ENCODE results near the gene C1QTNF8.
"Not testable (repeated sequence)": the region's sequence is repeated elsewhere in the genome, so short reads cannot be mapped to it uniquely, and the experiment has no call there.

C1QTNF8 gene

DNA sequence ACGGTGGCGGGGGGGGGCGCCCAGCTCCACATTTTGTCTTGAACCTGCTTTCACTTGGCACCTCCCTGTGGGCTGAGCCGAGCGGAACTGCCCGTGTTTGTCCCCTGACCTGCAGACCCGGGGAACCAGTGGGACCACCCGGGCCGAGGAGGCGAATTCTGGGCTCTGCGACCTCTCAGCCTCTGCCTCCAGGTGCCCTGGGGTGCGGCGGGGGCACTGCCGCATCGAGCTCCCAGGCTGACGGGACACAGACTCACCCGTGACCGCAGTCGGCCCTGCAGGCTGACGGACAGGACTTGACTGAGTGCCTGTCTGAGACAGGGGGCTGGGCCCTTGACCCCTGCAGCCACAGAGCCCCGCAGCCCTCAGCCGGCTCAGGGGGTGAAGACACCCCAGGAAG lies 11.1 kb upstream of the C1QTNF8 start:
- no peak for DNase-seq

DNA sequence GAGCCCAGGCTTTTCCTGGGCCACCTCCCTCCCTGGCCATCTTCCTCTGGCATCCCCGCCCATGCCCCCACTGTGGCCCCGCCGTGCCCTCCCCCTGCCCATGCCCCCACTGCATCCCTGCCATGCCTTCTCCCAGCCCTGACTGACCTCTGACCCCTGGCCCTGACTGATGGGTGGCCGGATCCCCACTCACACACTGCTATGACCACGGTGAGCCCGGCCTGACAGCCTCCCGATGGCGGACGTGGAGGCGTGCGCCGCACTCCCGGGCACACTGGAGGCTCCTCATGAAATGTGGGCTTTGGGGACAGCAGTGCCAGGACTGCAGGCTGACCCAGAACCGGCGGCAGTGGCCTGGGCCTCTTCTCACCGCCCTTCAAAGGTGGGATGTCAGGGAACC lies 10.6 kb upstream of the C1QTNF8 start:
- DNase-seq = no peak

DNA sequence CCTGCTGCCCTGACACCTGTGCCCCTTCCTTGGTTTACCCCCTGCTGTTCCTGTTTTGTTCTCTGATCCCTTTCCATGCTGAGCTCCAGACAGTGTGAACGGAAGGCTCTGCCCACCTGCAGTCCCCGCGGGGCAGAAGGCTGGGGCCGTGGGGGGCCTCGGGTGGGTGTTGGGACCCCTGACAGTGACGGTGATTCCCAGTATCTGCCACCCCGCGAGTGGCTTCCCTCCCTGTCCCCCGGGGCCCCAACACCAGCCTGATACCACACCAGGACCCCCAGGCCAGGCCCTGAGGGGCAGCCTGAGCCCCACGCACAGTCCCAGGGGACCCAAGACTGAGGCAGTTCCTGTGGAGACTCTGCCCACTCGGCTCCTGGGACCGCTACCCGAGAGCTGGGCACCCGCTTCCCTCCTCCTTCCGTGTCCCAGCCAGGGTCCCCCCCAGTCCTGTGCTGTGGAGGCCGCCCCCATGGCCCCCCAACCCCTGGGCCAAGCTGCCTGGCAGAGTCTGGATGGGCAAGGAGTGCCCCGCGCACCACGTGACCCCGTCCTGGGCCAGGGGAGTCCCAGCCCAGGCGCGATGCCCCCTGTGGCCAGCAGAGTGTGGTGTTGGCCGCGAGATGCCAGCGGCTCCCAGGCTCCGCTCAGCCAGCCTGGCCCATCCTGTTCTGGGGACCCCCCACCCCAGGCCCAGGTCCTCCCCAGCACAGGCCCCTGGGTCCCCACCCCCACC lies 10.0 kb upstream of the C1QTNF8 start:
- DNase-seq = no peak

DNA sequence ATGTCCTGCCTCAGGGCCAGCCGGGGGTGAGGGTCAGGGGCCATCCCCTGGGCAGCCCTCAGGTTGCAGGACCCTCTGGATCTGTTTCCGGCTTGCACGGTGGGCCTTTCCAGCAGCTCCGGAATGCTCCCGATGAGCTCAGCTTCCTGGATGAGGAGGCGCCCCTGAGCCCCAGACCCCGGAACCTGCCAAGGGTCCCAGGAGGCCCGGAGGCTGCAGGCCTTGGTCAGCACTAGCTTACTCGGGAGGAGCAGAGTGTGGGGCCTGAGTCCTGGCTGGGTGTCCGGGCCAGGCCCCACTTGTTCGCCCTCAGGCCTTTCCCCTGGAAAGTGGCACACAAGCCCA lies 7.6 kb upstream of the C1QTNF8 start:
- DNase-seq = no peak

DNA sequence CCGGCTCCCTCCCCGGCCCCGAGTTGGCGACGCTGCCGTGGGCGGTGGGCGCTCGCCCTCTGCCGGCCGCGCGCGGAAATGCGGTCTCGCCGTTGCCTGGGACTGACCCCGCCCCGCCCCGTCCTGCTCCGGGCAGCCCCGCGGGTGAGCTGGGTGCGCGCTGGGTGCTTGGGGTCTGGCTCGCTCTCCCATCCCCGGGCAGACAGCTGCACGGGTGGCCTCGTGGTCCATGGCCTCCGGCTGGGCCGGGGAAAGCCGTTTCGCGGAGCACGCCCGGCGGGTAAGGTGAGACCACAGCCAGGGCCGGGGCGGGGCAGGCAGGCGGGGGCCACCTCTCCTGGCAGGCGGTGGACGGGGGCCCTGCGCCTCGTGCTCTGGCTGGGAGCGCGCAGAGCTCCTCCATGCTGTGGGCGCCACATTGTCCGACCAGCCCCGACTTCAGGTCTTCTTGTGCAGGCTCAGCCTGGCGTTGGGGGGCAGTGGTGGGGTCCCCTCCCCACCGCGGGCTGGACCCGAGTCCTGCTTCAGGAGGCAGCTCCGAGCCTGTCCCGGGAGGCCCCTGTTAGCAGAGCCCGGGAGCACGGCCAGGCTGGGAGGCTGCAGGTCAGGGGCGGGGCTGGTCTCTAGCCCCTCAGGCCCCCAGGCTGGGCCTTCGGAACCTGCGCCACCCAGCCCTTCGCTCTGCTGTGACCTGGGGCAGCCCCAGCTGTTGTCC lies 7.0 kb upstream of the C1QTNF8 start:
- no peak for DNase-seq

DNA sequence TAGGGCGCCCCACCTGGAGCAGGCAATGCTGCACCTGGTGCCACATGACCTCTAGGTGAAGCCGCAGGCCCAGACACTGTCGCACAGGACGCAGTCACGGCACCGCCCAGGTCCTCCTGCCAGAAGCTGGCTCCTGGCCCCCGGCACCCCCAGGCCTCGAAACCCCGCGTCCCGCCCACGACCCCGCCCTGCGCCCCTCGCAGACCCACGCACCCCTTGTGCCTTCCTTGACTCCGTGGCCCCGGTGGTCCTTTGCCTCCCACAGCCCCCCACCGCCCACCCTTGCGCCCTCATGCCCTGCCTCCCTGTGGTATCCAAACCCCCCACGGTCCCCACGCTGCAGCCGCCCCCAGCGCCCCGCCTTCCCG lies 6.3 kb upstream of the C1QTNF8 start:
- no peak for DNase-seq

DNA sequence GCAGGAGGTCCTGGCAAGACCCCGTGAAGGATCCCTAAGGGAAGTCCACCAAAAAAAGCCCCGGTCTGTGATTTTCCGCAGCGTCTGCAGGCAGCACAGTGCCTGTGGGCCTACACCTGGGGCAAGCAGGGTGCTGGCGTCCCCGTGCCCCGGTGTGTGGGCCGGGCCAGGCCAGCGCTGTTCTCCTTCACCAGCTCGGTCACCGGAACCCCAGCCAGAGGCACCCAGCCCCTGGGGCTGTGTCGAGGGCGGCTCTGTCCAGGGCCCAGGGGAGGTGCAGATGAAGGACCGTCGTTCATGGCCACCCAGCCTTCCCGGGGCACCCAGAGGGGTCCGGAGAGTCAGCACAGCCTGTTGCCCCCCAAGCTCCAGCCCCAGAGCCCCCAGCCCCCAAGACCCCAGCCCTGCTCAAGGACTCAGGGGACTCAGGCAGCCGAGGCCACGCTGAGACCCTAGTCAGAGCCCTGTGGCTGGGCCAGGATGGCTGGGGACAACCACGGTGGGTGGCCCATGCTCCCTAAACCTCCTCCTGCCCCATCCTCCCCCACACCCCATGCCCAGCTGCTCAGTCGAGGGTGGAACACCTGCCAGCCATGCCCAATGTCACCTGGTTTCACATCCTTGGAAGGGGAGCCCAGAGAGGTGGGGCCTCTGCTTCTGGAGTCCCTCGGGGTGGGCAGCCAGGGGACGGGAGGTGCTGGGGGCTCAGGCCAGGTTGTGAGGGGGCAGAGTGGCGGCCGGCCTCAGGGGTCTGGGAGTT lies 5.7 kb upstream of the C1QTNF8 start:
- no peak for DNase-seq

DNA sequence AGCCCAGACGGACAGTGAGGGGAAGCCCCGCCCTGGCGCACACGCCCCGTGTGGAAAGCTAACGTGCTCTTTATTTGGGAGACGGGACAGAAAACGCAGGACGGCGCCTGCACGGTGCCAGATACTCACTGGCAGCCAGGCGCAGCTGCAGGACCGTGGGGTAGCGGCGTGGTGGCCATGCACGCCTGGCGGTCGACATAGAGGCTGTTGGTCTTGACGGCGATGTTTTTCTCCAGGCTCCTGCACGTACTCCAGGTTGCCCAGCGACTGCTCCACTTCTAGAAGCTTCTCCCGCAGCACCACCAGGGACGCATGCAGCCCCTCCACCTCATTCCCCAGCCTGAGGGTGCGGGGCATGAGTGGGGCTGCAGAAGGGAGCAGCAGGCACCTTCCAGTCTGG lies 5.1 kb upstream of the C1QTNF8 start:
- no peak for DNase-seq

DNA sequence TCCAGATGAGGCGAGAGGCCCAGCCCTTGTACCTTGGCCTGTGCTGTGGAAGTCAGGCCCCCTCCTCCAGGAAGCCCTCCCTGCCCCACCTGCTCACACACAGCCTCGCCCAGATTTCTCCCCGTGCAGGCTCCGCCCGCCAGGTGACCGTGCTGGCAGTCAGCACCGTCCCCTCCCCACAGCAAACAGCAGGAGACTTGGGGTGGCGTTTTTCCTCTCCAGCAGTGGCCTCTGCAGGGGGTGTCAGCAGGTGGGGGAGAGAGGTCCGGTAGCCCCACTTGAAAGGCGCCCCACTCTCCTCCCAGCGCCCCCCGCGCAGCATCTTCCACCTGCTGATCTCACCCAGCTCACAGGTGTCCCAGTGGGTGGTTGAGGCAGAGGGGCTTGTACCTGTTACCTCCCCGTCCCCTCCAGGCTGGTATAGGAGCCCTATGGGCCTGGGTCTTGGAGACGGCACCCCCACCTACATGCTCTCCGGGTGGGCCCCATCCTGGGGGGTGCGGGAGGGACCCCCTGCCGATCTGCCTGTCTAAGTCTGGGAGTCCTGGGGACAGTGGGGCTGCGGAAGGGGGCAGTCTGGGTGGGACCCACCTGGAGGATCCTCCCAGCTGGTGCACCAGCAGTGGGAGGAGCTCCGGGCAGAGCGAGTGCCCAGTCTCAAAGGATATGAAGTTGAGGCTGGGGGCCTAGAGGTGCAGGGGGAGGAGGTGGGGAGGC lies 4.2 kb upstream of the C1QTNF8 start:
- no peak for DNase-seq

DNA sequence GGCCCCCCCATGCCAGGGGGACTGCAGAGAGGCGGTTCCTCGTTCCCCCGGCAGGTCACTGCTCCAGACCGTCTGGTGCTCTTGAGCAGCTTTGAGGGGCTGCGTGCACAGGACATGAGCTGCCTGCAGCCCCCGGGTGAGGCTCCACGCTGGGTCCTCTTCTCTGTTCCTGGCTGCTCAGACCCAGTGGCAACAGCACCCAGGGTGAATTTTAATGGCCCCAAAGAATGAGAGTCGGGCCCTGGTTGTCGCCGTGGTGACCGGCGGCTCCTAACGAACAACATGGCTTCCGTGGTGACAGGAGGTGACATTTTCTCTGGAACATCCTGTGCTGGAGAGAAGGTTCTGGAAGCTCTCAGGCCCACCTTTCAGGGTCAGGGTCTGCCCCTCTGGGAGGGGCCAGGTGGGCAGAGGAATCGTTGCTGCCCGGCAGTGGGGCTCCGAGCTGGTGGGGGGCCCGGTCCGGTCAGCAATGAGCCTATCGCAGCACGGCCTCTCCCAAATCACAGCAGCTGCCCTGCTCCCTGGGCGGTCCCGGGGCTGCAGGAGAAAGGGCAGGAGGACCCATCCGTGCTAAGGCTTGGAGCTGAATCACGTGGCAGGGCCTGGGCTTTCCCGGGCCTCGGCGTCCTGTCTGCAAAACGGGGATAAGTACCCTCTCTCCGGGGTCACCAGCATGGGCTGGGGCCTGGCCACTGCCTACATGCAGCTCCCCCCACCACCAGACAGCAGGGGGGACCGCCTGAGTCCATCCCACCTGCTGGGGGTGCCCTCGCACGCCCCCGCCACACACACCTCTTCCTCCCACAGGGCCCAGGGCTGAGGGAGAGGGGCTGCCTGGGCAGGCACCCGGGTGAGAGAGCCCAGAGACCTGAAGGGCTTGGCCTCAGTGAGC lies 3.4 kb upstream of the C1QTNF8 start:
- no peak for DNase-seq

DNA sequence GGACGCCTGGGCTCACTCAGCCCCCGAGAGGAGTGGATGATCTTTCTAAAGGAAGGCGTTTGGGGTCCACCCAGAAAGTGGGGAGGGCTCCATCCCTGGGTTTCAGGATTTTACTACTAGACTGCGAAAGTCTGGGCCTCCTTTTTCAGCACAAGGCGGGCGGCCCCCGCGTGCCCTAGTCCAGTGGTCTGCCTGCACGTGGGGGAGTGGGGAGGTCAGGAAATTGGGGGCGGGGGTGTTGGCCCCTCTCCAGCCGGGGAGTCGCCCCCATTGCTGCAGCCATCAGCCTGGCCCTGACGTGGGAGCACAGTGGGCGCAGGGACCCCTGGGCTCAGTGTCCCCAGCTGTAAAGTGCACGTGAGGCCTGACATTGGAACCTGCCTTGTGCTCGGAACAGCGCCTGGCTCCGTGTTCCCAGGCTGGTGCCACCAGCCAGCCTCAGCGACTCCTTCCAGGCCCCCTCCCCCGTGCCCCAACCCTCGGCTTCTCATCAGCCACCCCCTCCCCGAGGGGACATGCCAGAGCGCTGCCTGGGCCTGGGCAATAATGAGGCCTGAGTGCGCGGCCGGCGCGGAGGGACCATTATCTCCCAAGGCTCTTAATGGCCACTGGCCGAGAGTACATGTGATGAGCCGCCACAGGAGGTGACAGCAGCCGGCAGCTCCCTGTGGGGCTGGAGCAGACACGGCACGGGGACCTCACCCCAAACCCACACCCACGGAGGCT lies 2.4 kb upstream of the C1QTNF8 start:
- DNase-seq = no peak

DNA sequence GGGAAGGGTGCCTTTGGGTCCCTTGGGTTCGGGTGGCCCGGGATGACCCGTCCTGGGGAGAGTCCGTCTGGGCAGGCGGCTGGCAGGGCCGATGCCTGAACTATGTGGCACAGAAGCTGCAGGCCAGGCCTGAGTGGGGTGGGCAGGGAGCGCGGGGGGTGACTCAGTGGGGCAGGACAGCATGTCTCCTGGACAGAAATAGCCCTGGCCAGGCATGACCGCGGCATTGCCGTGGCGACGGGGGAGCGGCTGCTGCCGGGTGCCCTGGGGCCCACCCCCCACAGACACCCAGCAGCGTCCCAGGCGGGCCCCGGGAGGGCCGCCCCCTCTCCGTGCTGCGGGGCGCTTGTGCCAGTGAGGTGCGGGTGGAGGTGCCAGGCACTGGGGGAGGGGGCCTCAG lies 1.8 kb upstream of the C1QTNF8 start:
- DNase-seq = no peak

DNA sequence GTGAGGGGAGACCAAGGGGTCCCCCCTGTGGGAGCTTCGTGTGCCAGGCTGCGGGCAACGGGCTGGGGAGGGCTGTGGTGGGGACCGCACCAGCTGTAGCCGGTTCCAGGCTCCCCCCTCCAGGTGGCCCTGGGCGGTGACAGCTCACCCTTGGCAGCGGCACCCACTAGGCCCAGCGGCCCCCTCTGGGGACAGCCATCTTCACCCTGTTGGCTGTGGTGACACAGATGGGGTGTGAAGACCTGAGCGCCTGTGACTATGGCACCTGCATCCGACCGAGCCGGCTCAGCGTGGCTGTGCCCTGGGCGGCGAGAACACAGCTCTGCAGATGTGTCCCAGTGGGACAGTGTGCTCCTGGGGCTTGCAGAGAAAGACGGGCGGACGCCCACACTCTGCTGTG lies 1.1 kb upstream of the C1QTNF8 start:
- no peak for DNase-seq

DNA sequence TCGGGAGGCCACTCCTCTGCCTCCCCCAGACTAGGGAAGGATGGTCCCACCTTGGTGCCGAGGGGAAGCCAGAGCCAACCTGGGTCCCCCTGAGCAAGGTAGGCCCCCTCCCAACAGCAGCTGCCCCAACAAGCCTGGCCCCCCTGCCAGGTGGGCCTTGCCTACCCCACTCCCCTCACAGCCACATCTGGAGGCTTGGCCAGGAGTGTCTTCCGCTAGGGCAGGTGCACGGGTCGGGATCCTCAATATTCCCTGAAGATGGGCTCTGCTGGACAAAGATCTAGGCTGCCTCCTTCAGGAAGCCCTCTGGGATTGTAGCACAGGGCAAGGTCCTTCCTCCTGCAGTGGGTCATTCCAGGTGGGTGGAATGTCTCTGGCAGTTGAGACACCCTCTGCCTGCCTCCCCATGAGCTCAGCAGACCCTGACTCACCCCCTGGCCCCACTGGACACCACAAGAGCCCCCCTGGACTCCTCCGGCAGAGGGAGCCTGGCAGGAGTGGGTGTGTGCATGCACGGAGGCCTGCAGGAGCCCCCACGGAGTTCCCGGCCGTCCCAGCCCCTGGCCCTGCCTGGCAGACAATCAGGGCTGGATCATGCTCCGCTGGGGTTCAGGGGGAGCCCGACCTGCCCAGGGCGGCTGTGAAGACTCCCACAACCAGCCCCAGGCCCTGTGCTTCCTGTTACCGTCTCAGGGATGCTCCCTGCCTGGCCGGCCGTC lies 435 bp downstream of the C1QTNF8 start:
- no peak for DNase-seq

DNA sequence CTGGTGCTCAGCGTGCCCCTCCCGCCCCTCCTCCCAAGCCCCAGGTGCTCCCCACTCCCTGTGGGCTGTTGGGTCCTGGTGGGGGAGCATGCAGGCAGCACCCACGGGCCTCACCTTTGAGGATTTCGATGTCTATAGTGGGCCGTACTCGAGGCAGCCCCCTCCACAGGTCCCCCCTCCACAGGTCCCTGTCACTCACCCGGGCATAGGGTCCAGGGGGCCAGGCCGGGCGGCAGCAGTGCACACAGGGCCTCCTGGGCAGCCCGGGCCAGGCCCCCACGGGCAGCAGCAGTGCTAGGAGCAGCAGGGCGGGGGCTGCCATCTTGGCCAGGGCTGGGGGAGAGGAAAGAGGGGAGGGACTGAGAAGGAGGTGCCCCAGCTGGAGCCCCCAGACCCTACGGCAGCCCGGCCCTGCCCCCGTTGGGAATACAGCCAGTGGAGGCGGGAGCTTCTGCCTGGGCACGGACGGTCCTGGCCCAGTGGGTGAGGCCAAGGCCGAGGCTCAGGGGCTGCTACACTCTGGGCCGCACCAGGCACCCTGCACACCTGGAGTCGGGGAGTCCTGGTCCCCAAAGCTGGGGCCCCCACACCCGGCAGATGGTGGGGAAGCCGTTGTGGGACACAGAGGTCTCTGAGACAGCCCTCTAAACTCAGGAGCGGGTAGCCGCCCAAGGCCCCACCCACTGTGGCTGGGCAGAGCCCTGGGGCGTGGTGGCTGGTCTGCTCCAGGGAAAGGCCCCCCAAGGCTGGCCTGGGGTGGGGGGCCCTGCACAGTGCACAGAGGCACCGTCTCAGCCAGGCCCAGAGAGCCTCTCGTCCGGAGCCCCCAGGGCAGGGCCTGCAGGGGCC lies 1.2 kb downstream of the C1QTNF8 start:
- no peak for DNase-seq

DNA sequence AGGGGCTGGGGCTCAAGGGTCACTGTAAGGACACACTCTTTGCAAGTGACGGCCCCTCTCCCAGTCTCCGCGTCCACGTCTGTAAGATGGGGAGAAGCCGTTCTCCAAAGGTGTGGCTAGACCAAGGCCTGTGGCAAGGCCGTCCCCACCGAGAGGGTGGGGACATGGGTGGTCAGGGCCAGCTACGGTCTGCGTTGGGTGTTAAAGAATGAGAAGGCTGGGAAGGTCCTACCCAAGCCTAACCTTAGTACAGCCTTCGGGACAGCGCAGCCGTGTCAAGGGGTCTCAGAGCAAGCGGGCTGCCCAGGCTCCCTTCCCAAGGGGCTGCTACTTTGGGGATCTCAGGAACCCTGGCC lies 1.9 kb downstream of the C1QTNF8 start:
- no peak for DNase-seq

DNA sequence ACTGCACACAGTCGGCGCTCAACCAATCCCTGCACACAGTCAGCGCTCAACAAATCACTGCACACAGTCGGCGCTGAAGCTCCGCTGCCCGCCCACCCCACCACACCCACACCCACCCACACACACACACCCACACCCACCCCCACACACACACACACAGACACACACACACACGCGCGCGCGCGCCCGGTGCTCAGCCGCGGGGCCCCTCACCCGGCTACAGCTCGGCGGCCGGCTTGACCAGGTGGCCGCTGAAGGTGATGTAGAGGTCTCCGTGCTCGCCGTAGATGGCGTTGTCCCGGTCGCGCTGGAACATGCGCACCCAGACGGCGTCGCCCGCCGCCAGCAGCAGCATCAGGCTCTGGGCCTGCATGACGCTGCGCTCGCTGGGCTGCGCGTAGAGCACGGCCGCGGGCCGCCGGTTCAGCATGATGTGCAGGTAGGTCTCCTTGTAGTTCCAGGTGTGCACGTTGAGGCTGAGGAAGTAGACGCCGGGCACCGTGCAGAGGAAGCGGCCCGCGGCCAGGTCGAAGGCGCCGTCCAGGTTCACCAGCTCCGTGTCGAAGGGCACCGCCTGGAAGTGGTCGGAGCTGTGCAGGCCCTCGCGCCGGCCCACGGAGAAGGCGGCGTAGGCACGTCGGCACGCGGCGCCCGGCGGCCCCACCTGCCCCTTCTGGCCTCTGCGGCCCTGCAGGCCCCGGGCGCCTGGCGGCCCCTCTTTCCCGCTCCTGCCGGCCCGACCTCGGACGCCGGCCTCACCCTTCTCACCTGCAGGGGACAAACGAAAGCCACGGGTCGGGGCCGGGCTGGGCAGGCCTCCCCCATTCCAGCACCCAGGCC lies 2.5 kb downstream of the C1QTNF8 start:
- no peak for DNase-seq

DNA sequence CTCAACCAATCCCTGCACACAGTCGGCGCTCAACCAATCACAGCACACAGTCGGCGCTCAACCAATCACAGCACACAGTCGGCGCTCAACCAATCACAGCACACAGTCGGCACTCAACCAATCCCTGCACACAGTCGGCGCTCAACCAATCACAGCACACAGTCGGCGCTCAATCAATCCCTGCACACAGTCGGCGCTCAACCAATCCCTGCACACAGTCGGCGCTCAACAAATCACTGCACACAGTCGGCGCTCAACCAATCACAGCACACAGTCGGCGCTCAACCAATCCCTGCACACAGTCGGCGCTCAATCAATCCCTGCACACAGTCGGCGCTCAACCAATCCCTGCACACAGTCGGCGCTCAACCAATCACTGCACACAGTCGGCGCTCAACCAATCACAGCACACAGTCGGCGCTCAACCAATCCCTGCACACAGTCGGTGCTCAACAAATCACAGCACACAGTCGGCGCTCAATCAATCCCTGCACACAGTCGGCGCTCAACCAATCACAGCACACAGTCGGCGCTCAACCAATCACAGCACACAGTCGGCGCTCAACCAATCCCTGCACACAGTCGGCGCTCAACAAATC lies 3.3 kb downstream of the C1QTNF8 start:
- DNase-seq = not testable (repeated sequence)
